GM23338 (cell line): ENCODE measurements around the gene ITGB5.
A peak's percentile ranks its signal among the peaks of the same experiment; 100 is the strongest.

Experiments
- CTCF ChIP-seq, 2 experiments: fragments of 200-600 bp in 1 of 2; sonication (generic) in 1 of 2; conservative IDR thresholded peaks; 2 replicates each; pipeline versions ENCODE4 v1.5.1 to v1.6.1; 2016 to 2017; ENCODE audit warnings: antibody characterized with exemption in 2 of 2, low read depth in 2 of 2, mild to moderate bottlenecking in 2 of 2, moderate library complexity in 1 of 2
- NANOG ChIP-seq: IDR thresholded peaks from 2 replicates; pipeline ENCODE4 v1.6.1; 2016; ENCODE audit warnings: antibody characterized with exemption, borderline replicate concordance
- POLR2AphosphoS5 ChIP-seq: IDR thresholded peaks from 2 replicates; pipeline ENCODE4 v1.6.1; 2016; ENCODE audit warnings: antibody characterized with exemption, low read depth
- REST ChIP-seq: IDR thresholded peaks from one replicate; pipeline ENCODE4 v1.6.1; 2018; ENCODE audit warnings: antibody characterized with exemption; ENCODE audit not compliant: unreplicated experiment
- ZNF114 ChIP-seq: fragments of 250-450 bp; sonication (Bioruptor Pico); IDR thresholded peaks from 2 replicates; pipeline ENCODE4 v1.5.0; 2020; ENCODE audit warnings: mild to moderate bottlenecking, moderate library complexity

GRCh38 chr3:124923833-124924232, 36.7 kb upstream of the ITGB5 start:
- peak; percentile 18 to 56; a peak in 3 of 4 replicates for TF ChIP-seq CTCF (conservative IDR thresholded peaks at IDR 0.05; ENCODE audit: low read depth in 2 of 2)
- no peak for TF ChIP-seq REST
- TF ChIP-seq ZNF114 (CRISPR knock-in tag), result no peak
- no peak for TF ChIP-seq NANOG
- no peak for TF ChIP-seq POLR2AphosphoS5
